GM18519 (cell line): ENCODE results near the gene SLC35G3.
"Not testable (repeated sequence)": the region's sequence is repeated elsewhere in the genome, so short reads cannot be mapped to it uniquely, and the experiment has no call there.

Source experiments
- ATAC-seq: cut with Tn5 transposase; IDR thresholded peaks from one replicate; pipeline ENCODE4 v1.9.1; 2021; ENCODE audit warnings: mild to moderate bottlenecking, moderate library complexity; ENCODE audit not compliant: unreplicated experiment, low FRiP score

The SLC35G3 gene

GRCh38 chr17:35194001-35194400 is at the start of gene SLC35G3:
SLC35G3 (minus strand) TSS chr17:35194393; CDS start chr17:35194307, 86 bp downstream.
- ATAC-seq, result not testable (repeated sequence)

DNA sequence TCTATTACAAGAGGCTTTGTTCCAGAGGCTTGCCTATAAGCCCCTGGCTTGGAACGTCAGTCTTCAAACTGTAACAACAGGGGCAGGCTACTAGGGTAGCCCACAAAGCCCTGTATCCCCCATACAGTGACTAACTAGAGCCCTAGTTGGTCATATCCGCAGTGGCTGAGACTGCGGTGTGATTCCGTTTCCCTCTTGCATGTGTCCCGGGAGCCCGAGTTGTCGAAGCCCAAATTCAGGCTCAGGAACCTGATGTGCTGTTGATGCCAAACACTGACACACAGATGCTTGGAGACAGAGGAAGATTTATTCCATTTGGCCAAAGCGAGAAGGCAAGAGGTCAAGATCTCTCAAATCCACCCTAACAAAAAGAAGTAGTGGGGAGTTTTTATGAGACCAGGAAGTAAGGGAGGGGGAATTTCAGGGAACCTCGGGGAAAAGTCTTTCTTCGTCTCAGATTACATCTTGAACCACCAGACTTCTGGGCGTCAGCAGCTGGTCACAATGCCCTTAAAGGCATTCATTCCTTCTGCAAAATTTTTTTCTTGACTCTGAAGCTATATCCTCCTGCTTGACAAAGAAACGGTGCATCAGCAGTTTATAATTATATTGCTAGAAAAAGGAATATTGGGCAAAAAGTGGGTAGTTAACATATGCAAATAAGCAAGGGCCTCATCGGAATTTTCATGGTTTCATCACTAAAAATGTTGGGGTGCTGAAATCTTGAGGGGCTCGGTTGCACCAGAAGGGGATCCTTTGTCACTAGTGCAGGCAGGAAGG is 49.6 kb upstream of the SLC35G3 start:
- ATAC-seq, result no peak

DNA sequence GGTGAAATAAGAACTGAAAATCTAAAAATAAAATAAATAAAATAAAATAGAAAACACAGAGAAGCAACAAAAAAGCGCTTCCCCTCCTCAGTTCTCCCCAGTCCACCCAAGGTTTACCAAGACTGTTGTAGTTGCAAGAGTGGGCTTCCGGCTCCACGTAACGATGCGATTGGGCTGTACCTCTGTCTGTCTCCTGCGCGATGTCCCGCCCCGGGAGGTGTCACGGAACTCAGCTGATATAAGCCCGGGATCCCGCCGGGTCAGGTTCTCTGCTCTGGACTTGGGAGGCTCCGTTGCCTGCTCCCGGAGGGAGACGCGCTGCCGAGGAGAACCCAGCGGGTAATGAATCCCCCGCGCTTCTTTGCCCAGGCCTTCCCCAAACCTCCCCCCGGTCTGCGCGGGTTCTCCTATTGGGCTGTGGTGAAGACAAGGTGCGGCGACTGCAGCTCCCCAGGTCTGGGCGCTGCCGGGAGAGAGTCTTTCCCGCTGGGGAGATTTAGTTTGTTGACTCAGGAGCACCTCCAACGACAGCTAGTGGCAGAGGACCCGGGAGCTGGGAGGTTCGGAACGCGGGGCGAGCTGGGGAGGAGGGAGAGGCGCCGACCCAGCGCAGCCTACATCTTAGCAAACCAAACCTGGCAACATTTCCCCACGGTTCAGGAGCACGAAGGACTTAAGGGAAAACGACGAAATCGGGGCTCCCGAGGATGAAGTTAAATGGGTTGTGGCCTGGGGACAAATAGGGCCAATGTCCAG is 48.8 kb upstream of the SLC35G3 start, which contains the start of gene SLFN5:
SLFN5 (plus strand) TSS at position 268 of the 756 bp plus-strand sequence. CDS start 15,619 bp downstream, outside the sequence.
- peak; percentile 56 for ATAC-seq

DNA sequence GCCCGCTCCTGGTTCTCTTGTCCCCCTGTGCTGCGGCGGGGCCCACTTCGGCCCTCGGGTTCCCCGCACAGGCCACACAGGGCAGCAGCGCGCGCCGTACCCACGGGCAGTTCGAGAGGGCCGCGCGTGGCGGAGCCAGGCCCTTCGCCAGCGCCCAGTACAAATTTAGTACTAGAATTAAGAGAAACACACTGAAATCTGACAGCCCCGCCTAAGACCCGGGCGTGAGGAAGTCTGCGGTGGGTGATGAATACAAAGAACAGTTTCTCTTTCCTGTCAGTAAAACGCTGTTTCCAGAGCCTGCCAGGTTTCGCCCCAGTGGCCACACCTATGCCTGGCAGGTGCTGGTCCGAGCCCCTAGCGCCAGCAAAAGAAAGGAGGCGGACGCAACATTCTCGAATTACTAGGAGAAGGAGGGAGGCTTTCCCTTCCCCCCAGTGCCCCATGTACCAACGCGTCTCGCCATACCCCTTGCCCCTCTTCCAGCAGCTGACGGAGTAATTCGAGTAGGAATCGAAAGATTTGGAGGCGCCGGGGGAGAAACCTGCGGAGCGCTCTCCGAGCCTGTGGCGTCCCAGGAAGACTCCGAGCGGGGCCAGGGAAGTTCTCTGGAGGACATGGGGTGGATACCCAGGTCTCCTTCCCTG is 48.1 kb upstream of the SLC35G3 start:
- no peak for ATAC-seq

GRCh38 chr17:35241520-35241919 is 47.3 kb upstream of the SLC35G3 start:
- ATAC-seq, result no peak

DNA sequence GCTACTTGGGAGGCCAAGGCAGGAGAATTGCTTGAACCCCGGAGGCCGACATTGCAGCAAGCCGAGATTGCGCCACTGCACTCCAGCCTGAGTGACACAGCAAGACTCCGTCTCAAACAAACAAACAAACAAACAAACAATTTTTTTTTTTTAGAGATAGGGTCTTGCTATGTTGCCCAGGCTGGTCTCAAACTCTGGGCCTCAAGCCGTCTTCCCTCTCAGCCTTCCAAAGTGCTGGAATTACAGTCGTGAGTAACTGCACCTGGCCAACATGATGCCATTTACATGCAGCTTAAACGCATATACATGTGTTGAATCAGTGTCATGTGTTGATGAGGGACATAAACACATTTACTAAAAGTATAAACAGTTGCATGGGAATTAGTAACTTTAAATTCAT is 46.7 kb upstream of the SLC35G3 start:
- ATAC-seq, result no peak

- ATAC-seq, result no peak
Measured at GRCh38 chr17:35239823-35240222, 45.6 kb upstream of the SLC35G3 start.

GRCh38 chr17:35238821-35239220 is 44.6 kb upstream of the SLC35G3 start:
- no peak for ATAC-seq

GRCh38 chr17:35236821-35237220 is 42.6 kb upstream of the SLC35G3 start:
- no peak for ATAC-seq

- no peak for ATAC-seq
Measured at GRCh38 chr17:35235917-35236316, 41.7 kb upstream of the SLC35G3 start.

DNA sequence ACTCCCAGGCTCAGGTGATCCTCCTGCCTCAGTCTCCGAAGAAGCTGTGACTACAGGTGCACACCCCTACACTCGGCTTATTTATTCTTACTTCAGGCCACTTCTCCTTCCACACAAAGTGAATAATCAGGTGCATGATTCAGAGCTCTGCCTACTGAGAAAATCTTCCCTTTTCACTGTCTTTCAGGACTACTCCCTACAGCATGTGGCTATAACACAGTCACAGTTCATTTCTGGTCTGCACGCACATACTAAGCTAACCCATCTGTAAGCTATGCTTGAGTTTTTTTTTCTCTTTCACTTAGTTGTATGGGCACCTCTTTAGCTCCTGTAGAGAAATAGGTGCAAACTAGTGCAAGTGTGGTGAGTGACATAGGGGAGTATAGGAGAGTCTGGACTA is 41.1 kb upstream of the SLC35G3 start:
- no peak for ATAC-seq

- not testable (repeated sequence) for ATAC-seq
Measured at GRCh38 chr17:35234315-35234714, 40.1 kb upstream of the SLC35G3 start.

GRCh38 chr17:35229638-35230037 is 35.4 kb upstream of the SLC35G3 start:
- no peak for ATAC-seq

DNA sequence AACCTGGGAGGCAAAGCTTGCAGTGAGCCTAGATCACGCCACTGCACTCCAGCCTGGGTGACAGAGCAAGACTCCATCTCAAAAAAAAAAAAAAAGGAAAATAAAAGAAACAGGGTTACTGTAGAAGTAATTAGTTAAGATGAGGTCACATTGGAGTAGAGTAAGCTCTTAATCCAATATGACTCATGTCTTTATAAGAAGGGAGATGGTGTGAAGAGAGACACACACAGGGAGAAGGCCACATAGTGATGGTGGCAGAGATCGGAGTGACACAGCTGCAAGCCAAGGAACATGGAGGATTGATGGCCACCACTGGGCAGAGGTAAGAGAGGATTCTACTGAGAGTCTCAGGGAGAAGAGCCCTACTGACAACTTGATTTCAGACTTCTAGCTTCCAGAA is 33.4 kb upstream of the SLC35G3 start:
- ATAC-seq, result no peak

DNA sequence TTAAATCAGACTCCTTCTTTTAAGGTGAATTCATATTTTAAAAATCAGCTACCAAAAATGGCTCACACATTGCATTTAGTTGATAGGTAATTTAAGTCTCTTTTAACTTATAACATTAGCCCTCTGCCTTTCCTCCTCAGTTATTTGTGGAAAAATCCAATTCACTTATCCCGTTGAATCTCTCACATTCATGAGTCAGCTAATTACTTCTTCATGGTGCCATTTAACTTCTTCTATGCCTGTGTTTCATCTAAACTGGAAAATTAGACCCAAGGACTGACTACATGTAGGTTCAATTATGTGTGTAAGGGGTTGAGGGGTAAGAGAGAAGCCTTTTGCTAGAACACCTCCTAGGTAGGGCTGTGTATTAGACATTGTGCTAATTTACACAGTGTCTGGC is 30.2 kb upstream of the SLC35G3 start:
- ATAC-seq, result no peak

- ATAC-seq, result no peak
Measured at GRCh38 chr17:35222452-35222851, 28.3 kb upstream of the SLC35G3 start.

DNA sequence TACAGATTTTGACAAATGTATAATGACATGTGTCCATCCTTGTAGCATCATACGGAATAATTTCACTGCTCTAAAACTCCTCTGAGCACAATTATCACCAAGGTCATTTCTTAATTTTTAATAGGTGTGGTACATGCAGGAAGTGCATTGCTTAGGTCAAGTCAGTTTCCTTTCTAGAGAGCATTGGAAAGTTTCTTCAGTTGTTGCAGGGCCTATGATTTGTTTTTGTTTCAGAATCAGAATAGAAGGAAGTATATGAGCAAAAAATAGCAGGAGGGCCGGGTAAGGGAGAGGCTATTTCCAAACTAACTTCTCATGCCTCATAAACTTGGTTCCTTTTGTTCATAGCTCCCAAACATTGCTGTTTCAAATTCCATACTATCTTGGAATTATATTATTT is 24.7 kb upstream of the SLC35G3 start:
- ATAC-seq, result no peak

GRCh38 chr17:35217107-35217506 is 22.9 kb upstream of the SLC35G3 start:
- no peak for ATAC-seq

DNA sequence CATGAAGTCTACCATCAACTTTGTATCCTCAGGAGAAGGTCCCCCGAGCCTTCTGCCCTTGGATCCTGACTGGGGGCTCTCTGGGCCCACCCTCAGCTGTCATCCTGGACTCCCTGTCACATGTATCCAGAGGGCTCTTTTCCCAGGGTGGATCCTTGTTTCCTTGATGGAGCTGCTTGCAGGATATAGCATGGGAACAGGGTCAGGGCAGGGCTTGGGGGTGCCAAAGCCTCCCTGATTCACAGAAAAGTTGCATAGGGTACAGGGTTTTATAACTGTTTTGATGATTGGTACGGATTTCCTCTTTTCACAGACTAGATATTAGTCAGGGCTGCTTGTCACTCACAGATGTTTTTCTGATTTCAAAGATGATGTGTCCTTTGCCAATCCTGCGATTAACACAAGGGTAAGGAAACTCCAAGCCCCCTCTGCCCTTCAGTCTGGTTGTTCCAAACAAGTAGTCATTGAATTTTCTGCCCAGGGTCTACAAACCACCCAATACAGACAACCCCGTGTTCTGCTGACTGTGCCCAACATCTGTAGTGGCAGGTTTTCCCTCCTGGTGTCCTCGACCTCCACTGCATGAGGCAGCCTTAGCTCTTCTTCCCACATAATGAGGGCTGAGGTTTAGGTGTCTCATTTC is 20.6 kb upstream of the SLC35G3 start:
- no peak for ATAC-seq

DNA sequence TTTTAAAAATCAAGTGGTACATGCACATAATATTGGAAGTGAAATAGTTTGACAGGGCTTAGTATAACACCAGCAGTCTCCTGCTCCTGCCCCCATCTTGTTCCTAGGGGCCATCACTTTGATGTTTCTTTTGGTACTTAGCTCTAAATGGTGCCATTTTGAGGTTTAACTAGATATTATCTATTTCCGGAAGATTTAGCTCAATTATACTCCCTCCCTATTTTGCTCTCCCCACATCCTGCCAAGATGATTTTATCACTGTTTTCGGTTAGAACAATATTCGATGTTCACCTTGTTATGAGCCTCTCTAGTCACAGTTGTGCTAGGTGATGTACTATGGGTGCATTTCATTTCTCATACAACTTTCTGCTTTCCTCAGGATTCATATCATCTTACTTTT is 20.0 kb upstream of the SLC35G3 start:
- no peak for ATAC-seq
